Sigmoid colon (tissue), 4 donors: ENCODE measurements around the gene YTHDF1.
"Not testable (repeated sequence)": the region's sequence is repeated elsewhere in the genome, so short reads cannot be mapped to it uniquely, and the experiment has no call there.

ENCODE experiments used
- EP300 ChIP-seq, 4 donors: sonication (generic); formaldehyde crosslinking; IDR thresholded peaks; one replicate each; pipeline ENCODE4 v1.6.1; 2017; ENCODE audit warnings: antibody characterized with exemption in 4 of 4
- POLR2A ChIP-seq, 2 donors: fragments of 450-650 bp; IDR thresholded peaks; one replicate each; pipeline ENCODE4 v1.6.1; 2016; ENCODE audit warnings: antibody characterized with exemption in 2 of 2, mild to moderate bottlenecking in 2 of 2, moderate library complexity in 2 of 2
- POLR2AphosphoS5 ChIP-seq, 4 donors: sonication (generic); formaldehyde crosslinking; IDR thresholded peaks; one replicate each; pipeline ENCODE4 v1.6.1; 2017; ENCODE audit warnings: antibody characterized with exemption in 4 of 4
- TF ChIP-seq, protein P1 (sequence below), 4 experiments: fragments of 450-650 bp in 3 of 4; fragments of 200-600 bp in 1 of 4; IDR thresholded peaks; one replicate each; pipeline ENCODE4 v1.5.1; 2016 to 2019; ENCODE audit warnings: antibody characterized with exemption in 4 of 4, mild to moderate bottlenecking in 3 of 4, moderate library complexity in 2 of 4

DNA sequence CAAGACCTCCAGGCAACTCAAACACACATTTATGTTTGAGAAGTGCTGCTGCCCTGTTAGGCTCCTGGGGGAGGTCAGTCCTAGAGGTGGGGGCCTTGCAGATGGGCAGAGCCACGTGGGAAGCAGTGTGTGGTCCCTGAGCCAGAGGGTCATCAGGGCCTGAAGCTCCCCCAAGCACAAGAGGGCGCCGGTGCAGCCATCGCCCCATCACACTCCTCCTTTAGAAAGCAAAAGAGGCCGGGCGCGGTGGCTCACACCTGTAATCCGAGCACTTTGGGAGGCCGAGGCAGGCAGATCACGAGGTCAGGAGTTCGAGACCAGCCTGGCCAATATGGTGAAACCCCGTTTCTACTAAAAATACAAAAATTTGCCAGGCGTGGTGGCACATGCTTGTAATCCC lies 58.5 kb downstream of the YTHDF1 start:
- TF ChIP-seq, protein P1, sequence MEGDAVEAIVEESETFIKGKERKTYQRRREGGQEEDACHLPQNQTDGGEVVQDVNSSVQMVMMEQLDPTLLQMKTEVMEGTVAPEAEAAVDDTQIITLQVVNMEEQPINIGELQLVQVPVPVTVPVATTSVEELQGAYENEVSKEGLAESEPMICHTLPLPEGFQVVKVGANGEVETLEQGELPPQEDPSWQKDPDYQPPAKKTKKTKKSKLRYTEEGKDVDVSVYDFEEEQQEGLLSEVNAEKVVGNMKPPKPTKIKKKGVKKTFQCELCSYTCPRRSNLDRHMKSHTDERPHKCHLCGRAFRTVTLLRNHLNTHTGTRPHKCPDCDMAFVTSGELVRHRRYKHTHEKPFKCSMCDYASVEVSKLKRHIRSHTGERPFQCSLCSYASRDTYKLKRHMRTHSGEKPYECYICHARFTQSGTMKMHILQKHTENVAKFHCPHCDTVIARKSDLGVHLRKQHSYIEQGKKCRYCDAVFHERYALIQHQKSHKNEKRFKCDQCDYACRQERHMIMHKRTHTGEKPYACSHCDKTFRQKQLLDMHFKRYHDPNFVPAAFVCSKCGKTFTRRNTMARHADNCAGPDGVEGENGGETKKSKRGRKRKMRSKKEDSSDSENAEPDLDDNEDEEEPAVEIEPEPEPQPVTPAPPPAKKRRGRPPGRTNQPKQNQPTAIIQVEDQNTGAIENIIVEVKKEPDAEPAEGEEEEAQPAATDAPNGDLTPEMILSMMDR (IDR thresholded peaks at IDR 0.05) = not testable (repeated sequence)
- TF ChIP-seq POLR2AphosphoS5, POLR2A, EP300 (IDR thresholded peaks at IDR 0.05): not testable (repeated sequence)
